Measurements from ENCODE around the gene WWOX.

The WWOX gene

DNA sequence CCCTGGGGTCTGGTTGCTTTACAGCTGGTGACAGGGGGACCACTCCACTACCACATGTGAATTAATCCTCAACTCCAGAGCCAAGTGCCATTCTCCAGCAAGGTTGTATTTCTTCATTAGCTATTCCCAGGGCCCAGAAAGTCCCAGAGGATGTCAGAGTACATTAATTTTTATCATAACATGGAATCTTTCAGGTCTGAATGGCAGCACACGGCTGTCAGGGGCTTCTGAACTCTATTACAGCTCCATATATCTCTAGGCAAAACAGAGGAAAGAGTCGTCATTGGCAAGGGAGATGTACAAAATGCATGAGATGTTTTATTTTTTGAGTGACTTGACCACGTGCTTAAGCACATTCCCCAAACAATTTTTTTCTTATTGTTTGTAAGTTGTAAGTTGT lies 303.4 kb downstream of the WWOX start:
- no peak for DNase-seq (ENCODE audit: low spot score)

- no peak for DNase-seq (ENCODE audit: low spot score)
Observed at GRCh38 chr16:78405040-78405439, 305.6 kb downstream of the WWOX start.

GRCh38 chr16:78405833-78406232 lies 306.4 kb downstream of the WWOX start:
- DNase-seq (ENCODE audit: low spot score) = no peak

DNA sequence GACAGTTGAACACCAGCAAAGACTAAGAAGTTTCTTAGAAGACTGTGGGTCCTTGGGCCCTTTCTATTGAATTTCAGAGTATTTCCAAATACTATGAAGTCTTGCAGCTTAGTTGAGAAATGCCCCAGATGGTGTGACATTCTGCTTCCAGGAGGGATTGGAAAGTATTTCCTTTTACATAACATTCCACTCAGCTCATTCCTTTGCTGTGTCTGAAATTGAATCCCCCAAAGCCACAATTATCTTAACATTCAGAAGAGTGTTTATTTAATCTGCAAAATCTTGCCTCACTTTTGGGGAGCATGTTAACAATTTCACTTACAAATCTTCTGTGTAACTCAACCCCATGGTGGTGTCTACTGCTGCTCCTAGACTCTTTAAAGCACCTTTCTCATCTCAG lies 307.7 kb downstream of the WWOX start:
- no peak for DNase-seq (ENCODE audit: low spot score)

DNA sequence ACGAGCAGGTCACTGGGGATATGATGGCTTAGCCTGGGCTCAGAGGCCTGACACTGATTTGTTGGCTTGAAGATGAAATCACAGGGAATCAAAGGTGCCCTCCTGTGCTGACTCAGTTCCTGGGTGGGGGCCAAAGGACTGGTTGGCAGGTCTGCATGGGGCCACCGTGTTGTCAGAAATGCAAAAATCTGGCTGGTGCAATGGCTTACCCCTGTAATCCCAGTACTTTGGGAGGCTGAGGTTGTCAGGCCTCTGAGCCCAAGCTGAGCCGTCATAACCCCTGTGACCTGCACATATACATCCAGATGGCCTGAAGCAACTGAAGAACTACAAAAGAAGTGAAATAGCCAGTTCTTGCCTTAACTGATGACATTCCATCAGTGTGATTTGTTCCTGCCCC lies 314.2 kb downstream of the WWOX start:
- DNase-seq (ENCODE audit: low spot score) = no peak

GRCh38 chr16:78415013-78415412 lies 315.6 kb downstream of the WWOX start:
- no peak for DNase-seq (ENCODE audit: low spot score)

- DNase-seq (ENCODE audit: low spot score) = no peak
Observed at GRCh38 chr16:78415669-78416068, 316.2 kb downstream of the WWOX start.

DNA sequence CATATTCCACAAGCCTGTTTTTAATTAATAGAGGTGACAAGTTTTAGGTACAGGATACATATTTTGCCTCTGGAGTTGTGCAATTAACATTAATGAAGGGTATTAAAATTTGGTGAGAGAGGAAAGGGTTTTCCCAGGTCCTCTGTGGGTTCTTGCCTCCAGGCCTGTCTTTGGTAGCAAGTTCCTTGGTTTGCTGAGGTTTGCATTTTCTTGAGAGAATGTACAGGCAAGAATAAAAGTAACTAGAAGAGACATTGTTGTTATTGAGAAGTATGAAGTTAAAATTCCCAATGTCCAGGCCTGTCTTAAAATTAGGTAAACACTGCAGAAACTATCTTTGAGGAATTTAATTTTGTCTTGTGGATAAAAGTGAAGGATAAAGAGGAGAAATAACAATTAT lies 316.9 kb downstream of the WWOX start:
- no peak for DNase-seq (ENCODE audit: low spot score)

GRCh38 chr16:78421181-78421708 lies 321.8 kb downstream of the WWOX start:
- no peak for DNase-seq (ENCODE audit: low spot score)

- no peak for DNase-seq (ENCODE audit: low spot score)
Observed at GRCh38 chr16:78425281-78425680, 325.8 kb downstream of the WWOX start.

GRCh38 chr16:78425891-78426510 lies 326.5 kb downstream of the WWOX start:
- no peak for DNase-seq (ENCODE audit: low spot score)

GRCh38 chr16:78428193-78428592 lies 328.7 kb downstream of the WWOX start:
- no peak for DNase-seq (ENCODE audit: low spot score)

DNA sequence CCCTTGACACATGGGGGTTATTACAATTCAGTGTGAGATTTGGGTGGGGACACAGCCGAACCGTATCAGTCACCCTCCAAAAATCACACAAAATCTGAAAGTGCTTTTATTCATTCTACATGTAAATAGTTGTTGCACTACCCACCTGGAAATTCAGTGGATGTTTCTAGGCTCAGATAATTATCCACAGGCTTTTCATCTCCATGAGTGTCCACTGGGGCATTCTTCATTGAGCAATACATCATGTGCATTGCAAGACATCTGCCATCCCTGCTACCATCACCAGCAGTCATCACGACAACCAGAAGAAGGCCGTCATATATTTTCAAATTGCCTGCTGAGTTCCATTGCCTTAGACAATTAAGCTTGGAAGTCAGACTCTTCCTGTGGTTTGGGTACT lies 330.8 kb downstream of the WWOX start:
- no peak for DNase-seq (ENCODE audit: low spot score)

DNA sequence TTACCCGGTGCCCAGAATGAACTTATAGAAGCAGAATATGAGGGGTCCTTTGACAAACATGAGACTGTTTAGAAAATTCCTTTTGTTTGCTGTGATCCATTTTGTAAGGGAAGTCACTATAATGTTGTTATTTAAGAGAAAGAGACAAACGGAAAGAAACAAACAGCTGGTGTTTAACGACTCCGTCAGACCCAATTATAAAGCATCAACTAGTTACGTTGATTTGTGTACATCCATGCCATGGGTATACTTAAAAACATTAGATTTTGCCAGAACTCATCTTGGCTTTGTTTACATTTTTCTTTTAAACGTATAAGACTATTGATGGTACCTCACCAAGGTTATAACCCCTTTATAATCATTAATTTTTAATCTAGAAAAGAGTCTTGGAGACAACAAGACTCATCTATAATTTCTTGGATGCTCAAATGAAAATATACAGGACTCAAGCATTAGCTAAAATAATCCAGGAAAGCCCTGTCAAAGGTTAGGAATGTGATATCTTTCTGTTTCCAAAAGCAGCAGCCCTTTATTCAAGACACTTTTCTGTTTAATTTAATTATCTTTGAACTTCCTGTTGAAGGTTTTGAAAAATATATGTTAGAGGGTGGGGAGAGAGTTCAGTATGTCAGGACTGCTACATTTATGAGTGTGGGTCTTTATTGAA lies 331.7 kb downstream of the WWOX start:
- DNase-seq (ENCODE audit: low spot score) = no peak

DNA sequence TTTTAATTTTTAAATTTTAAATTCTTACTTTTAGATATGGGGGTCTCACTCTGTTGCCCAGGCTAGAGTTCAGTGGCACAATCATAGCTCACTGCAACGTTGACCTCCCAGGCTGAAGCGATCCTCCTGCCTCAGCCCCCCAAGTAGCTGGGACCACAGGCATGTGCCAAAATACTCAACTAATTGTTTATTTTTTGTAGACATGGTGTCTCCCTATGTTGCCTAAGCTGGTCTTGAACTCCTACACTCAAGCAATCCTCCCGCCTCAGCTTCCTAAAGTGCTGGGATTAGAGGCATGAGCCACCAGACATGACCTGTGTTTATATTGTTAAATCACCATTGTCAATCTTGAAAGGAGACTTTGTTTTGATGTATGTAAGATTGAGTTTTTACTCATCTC lies 332.2 kb downstream of the WWOX start:
- DNase-seq (ENCODE audit: low spot score) = no peak

- DNase-seq (ENCODE audit: low spot score) = no peak
Observed at GRCh38 chr16:78432451-78432850, 333.0 kb downstream of the WWOX start.

DNA sequence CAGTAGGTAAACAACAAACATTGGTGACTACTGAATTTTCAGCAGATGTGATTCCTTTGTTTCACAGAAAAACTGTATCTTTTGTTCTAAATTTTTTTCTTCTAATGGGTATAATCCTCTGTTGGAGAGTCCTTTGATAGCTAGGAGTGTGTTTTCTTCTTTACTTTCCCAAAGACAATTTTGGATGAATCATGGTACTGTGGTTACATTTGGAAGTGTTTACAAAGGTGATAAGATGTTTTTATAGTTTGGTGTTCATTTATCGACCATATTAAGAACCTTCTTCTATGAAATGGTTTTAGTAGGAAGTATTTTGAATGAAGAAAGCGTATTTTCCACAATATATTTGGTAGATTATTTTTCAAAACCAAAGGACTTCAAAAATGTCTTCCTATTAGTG lies 333.7 kb downstream of the WWOX start:
- no peak for DNase-seq (ENCODE audit: low spot score)

- no peak for DNase-seq (ENCODE audit: low spot score)
Observed at GRCh38 chr16:78434401-78434800, 334.9 kb downstream of the WWOX start.

DNA sequence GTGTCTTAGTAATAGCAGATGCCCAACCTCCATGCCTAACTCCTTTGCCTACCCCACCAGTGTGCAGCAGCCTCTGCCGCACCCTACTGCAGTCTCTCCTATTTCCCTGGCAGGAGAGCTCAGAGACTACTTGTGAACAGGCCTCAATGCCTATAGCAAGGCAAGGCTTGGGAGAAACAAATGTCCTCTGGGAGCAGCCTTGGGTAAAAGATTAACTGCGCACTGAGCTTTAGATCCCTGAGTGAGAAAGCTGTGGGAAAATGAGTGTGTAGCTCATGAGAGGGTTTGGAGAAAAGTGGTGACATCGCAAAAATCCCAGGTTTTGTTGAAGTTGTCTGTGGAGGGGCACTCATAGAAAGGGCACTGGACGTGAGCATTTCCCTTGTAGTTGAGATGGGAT lies 335.8 kb downstream of the WWOX start:
- no peak for DNase-seq (ENCODE audit: low spot score)

DNA sequence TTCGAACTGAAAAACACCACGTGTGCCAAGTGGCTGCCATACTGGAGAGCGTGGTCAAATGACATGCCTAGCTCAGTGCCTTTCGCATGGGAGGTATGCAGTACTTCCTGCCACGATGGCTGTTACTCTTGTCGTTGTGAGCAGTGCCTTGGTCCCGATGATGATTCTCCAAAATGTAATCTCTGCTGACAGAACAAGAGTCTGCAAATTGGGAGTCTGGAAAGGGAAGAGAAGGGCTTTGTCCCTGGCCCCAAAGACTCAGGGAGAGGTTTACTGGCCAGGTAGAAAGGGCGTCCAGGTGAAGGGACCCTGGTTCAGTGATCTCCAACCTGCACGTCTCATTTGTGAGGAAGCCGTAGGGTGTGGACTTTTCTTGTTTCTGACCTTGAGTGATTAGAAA lies 336.6 kb downstream of the WWOX start:
- no peak for DNase-seq (ENCODE audit: low spot score)

- no peak for DNase-seq (ENCODE audit: low spot score)
Observed at GRCh38 chr16:78436846-78437245, 337.4 kb downstream of the WWOX start.

GRCh38 chr16:78437352-78437968 lies 338.0 kb downstream of the WWOX start:
- DNase-seq (ENCODE audit: low spot score) = no peak

DNA sequence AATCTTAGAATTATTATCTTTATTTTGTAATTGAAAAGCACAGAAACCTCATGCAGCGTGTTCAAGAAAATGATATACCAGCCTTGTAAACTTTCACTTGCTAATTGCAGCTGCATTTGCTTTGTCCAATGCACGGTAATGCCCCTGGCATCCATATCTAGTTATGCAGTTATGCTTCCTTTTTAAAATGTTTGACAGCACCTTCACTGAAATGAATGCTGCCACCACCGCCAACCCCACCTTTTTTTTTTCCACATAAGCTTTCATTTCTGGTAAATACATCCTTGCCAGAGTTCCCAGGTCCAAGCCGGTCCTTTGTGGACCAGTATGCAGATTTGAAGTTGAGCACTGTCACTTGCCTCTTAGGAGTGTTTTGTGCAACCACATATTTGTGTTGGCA lies 338.8 kb downstream of the WWOX start:
- DNase-seq (ENCODE audit: low spot score) = no peak

GRCh38 chr16:78438632-78439031 lies 339.2 kb downstream of the WWOX start:
- DNase-seq (ENCODE audit: low spot score) = no peak
